ENCODE data around the gene PRKCB.
"Not testable (repeated sequence)": the region's sequence is repeated elsewhere in the genome, so short reads cannot be mapped to it uniquely, and the experiment has no call there.

GRCh38 chr16:23916552-23916951 is 80.8 kb downstream of the PRKCB start:
- TF ChIP-seq POLR2A (IDR thresholded peaks at IDR 0.05; ENCODE audit: low read length); GATA1 (IDR thresholded peaks at IDR 0.05; ENCODE audit: low read depth, low read length): not testable (repeated sequence)
